HepG2 (cell line): ENCODE data around the gene ADGRB2. TPM values are rescaled to one million over a fixed set of nuclear protein-coding genes. Genes with fewer than 3 reads are reported as not detected.

ENCODE experiments used
- AGO1 ChIP-seq: fragments of 200-400 bp; formaldehyde crosslinking; IDR thresholded peaks from 2 replicates; pipeline ENCODE4 v1.6.1; 2017; ENCODE audit warnings: mild to moderate bottlenecking, low read depth, low read length, moderate library complexity; ENCODE audit not compliant: poor library complexity, severe bottlenecking
- BCL6 ChIP-seq: IDR thresholded peaks from 2 replicates; pipeline ENCODE4 v1.6.1; 2016; ENCODE audit warnings: missing genetic modification reagents, missing compliant biosample characterization
- FOXO4 ChIP-seq: sonication (generic); formaldehyde crosslinking; conservative IDR thresholded peaks from 2 replicates; pipeline ENCODE4 v1.8.1; 2023; ENCODE audit warnings: missing genetic modification reagents
- HCFC1 ChIP-seq: fragments of 150-350 bp; IDR thresholded peaks from 2 replicates; pipeline ENCODE4 v1.6.1; 2014; ENCODE audit warnings: low read depth, low read length
- HDAC1 ChIP-seq: sonication (generic); formaldehyde crosslinking; IDR thresholded peaks from 2 replicates; pipeline ENCODE4 v1.5.1; 2020; ENCODE audit warnings: mild to moderate bottlenecking, missing genetic modification reagents
- ISL2 ChIP-seq: sonication (generic); formaldehyde crosslinking; IDR thresholded peaks from 2 replicates; pipeline ENCODE4 v1.5.0; 2020; ENCODE audit warnings: missing genetic modification reagents
- KDM1A ChIP-seq: IDR thresholded peaks from 2 replicates; pipeline ENCODE4 v1.6.1; 2016; ENCODE audit warnings: missing compliant biosample characterization
- RCOR2 ChIP-seq: IDR thresholded peaks from 2 replicates; pipeline ENCODE4 v1.6.1; 2016; ENCODE audit warnings: missing biosample characterization, missing genetic modification reagents
- TCF7 ChIP-seq: sonication (generic); IDR thresholded peaks from 2 replicates; pipeline ENCODE4 v1.6.1; 2016; ENCODE audit warnings: antibody characterized with exemption, low read depth
- TOE1 ChIP-seq: sonication (generic); formaldehyde crosslinking; IDR thresholded peaks from 2 replicates; pipeline ENCODE4 v1.4.0; 2020; ENCODE audit warnings: mild to moderate bottlenecking, missing genetic modification reagents
- YY1 ChIP-seq: IDR thresholded peaks from 2 replicates; pipeline ENCODE4 v1.6.1; 2011; ENCODE audit warnings: low read length, low read depth, moderate library complexity, mild to moderate bottlenecking; ENCODE audit not compliant: insufficient read depth, insufficient replicate concordance
- ZBED4 ChIP-seq: sonication (generic); formaldehyde crosslinking; IDR thresholded peaks from 2 replicates; pipeline ENCODE4 v1.4.0; 2020; ENCODE audit warnings: missing genetic modification reagents, borderline replicate concordance
- ZNF160 ChIP-seq: sonication (generic); formaldehyde crosslinking; IDR thresholded peaks from 2 replicates; pipeline ENCODE4 v1.8.0; 2022; ENCODE audit warnings: mild to moderate bottlenecking, inconsistent platforms, missing genetic modification reagents
- ZNF30 ChIP-seq: sonication (generic); formaldehyde crosslinking; IDR thresholded peaks from 2 replicates; pipeline ENCODE4 v1.5.0; 2020; ENCODE audit warnings: mild to moderate bottlenecking, missing genetic modification reagents
- ZNF614 ChIP-seq: IDR thresholded peaks from 2 replicates; pipeline ENCODE4 v1.6.1; 2018; ENCODE audit warnings: missing biosample characterization, missing genetic modification reagents, inconsistent platforms, borderline replicate concordance
- ZNF616 ChIP-seq: sonication (generic); formaldehyde crosslinking; IDR thresholded peaks from 2 replicates; pipeline ENCODE4 v1.5.0; 2020; ENCODE audit warnings: low read depth, mild to moderate bottlenecking, missing genetic modification reagents
- ZNF639 ChIP-seq: conservative IDR thresholded peaks from 2 replicates; pipeline ENCODE4 v1.6.1; 2018; ENCODE audit warnings: missing genetic modification reagents
- polyA plus RNA-seq, 8 experiments: library from polyadenylated mRNA; depleted of rRNA in 3 of 8; stranded (reverse) in 7 of 8; unstranded in 1 of 8; fragments of >200 nt; fragmentation: Illumina TruSeq in 4 of 8; extraction: Trizol in 4 of 8; gene quantifications; 2 replicates each; pipeline versions ENCODE4 v1.2.1 to v1.2.3, GENCODE V29; 2011 to 2016; ENCODE audit warnings: low read depth in 4 of 8, missing spikeins in 1 of 8, mixed read lengths in 1 of 8; ENCODE audit not compliant: insufficient read depth in 1 of 8
- total RNA-seq, 5 experiments: library from RNA; depleted of rRNA; stranded (reverse); fragments of >200 nt; fragmentation: Illumina TruSeq; extraction: Trizol; gene quantifications; 2 replicates each; pipeline ENCODE4 v1.2.3, GENCODE V29; 2016; ENCODE audit warnings: low read depth in 1 of 5

ADGRB2 gene
- total and polyA plus RNA-seq, 2 of the 13 experiments (the other 11 are each of a cell fraction or from before 2014, with no cell fraction given), result 0.03 to 0.09 TPM

- TF ChIP-seq ZNF639 (CRISPR knock-in tag) (no peak), AGO1 (no peak), KDM1A (CRISPR knock-in tag) (peak; percentile 84), BCL6 (CRISPR knock-in tag) (peak; percentile 70), ISL2 (CRISPR knock-in tag) (peak; percentile 75; the same call in 1 of the 2 replicates), ZNF616 (no peak), TCF7 (no peak), YY1 (peak; percentile 35), ZBED4 (CRISPR knock-in tag) (no peak), FOXO4 (CRISPR knock-in tag) (no peak), HDAC1 (peak; percentile 92), TOE1 (CRISPR knock-in tag) (no peak), ZNF160 (no peak), HCFC1 (no peak), RCOR2 (CRISPR knock-in tag) (peak; percentile 78), ZNF30 (no peak), ZNF614 (peak; percentile 43; the same call in 1 of the 2 replicates)
Measured at GRCh38 chr1:31701091-31701736, 62.9 kb downstream of the ADGRB2 start (continued).
